ENCODE data around the gene ATXN10. TPM values are rescaled to one million over a fixed set of nuclear protein-coding genes. Genes with fewer than 3 reads are reported as not detected.

ATXN10 gene
- total RNA-seq, 1 donor from 2014 or later = 110 TPM

GRCh38 chr22:45871721-45872120 is 200.1 kb downstream of the ATXN10 start:
- no peaks in the 10 kb centered on the region for H3K4me1 Mint-ChIP-seq (ENCODE audit: low read depth)
- no peak overlapping the region for H3K27ac Mint-ChIP-seq
- H3K36me3 Mint-ChIP-seq (ENCODE audit: low read depth) = no peaks in the 10 kb centered on the region
- no peak overlapping the region for H3K4me3 Mint-ChIP-seq
- H3K27me3 Mint-ChIP-seq (ENCODE audit: insufficient read depth) = peaks cover 30% of the 10 kb centered on the region
- no peaks in the 10 kb centered on the region for H3K9me3 Mint-ChIP-seq
- DNase-seq (ENCODE audit: low spot score) = no peak
- intact Hi-C loops (cut with micrococcal nuclease) = no loop called here

- no peaks in the 10 kb centered on the region for H3K4me1 Mint-ChIP-seq (ENCODE audit: low read depth)
- H3K36me3 Mint-ChIP-seq (ENCODE audit: low read depth) = no peaks in the 10 kb centered on the region
- H3K27me3 Mint-ChIP-seq (ENCODE audit: insufficient read depth) = peaks cover 34% of the 10 kb centered on the region
- no peak for DNase-seq (ENCODE audit: low spot score)
- H3K4me3 Mint-ChIP-seq = no peak overlapping the region
- no peaks in the 10 kb centered on the region for H3K9me3 Mint-ChIP-seq
- intact Hi-C loops (cut with micrococcal nuclease) = no loop called here
- H3K27ac Mint-ChIP-seq = no peak overlapping the region
These were observed 201.1 kb downstream of the ATXN10 start for GRCh38 chr22:45872659-45873263.

GRCh38 chr22:45876136-45877035 is 204.8 kb downstream of the ATXN10 start:
- H3K4me3 Mint-ChIP-seq = no peak overlapping the region
- intact Hi-C loops (cut with micrococcal nuclease) = no loop called here
- no peaks in the 10 kb centered on the region for H3K4me1 Mint-ChIP-seq (ENCODE audit: low read depth)
- H3K27me3 Mint-ChIP-seq (ENCODE audit: insufficient read depth) = peaks cover 38% of the 10 kb centered on the region
- DNase-seq (ENCODE audit: low spot score) = no peak
- H3K27ac Mint-ChIP-seq = no peak overlapping the region
- no peaks in the 10 kb centered on the region for H3K36me3 Mint-ChIP-seq (ENCODE audit: low read depth)
- no peaks in the 10 kb centered on the region for H3K9me3 Mint-ChIP-seq

- no peaks in the 10 kb centered on the region for H3K36me3 Mint-ChIP-seq (ENCODE audit: low read depth)
- intact Hi-C loops (cut with micrococcal nuclease) = no loop called here
- no peak overlapping the region for H3K4me3 Mint-ChIP-seq
These were observed 205.4 kb downstream of the ATXN10 start for GRCh38 chr22:45877036-45877380.

GRCh38 chr22:45877651-45878050 is 206.0 kb downstream of the ATXN10 start:
- intact Hi-C loops (cut with micrococcal nuclease) = no loop called here
- DNase-seq (ENCODE audit: low spot score) = no peak
- Mint-ChIP-seq H3K4me1 (ENCODE audit: low read depth) (no peaks in the 10 kb centered on the region), H3K27me3 (ENCODE audit: insufficient read depth) (peaks cover 38% of the 10 kb centered on the region), H3K4me3 (no peak overlapping the region), H3K9me3 (no peaks in the 10 kb centered on the region), H3K27ac (no peak overlapping the region), H3K36me3 (ENCODE audit: low read depth) (no peaks in the 10 kb centered on the region)

More at GRCh38 chr22:45877036-45877380, 205.4 kb downstream of the ATXN10 start:
- H3K27me3 Mint-ChIP-seq (ENCODE audit: insufficient read depth) = peaks cover 38% of the 10 kb centered on the region
- H3K27ac Mint-ChIP-seq = no peak overlapping the region
- H3K9me3 Mint-ChIP-seq = no peaks in the 10 kb centered on the region
- no peak for DNase-seq (ENCODE audit: low spot score)
- no peaks in the 10 kb centered on the region for H3K4me1 Mint-ChIP-seq (ENCODE audit: low read depth)

- Mint-ChIP-seq H3K36me3 (ENCODE audit: low read depth) (no peaks in the 10 kb centered on the region), H3K9me3 (no peaks in the 10 kb centered on the region), H3K27me3 (ENCODE audit: insufficient read depth) (peaks cover 35% of the 10 kb centered on the region), H3K4me1 (ENCODE audit: low read depth) (no peaks in the 10 kb centered on the region), H3K27ac (no peak overlapping the region), H3K4me3 (no peak overlapping the region)
- DNase-seq (ENCODE audit: low spot score) = no peak
- intact Hi-C loops (cut with micrococcal nuclease) = no loop called here
These were observed 206.6 kb downstream of the ATXN10 start for GRCh38 chr22:45878051-45878781.

- intact Hi-C loops (cut with micrococcal nuclease) = no loop called here
These were observed 207.4 kb downstream of the ATXN10 start for GRCh38 chr22:45878901-45879551.

GRCh38 chr22:45879552-45879949 is 207.9 kb downstream of the ATXN10 start:
- H3K27me3 Mint-ChIP-seq (ENCODE audit: insufficient read depth) = peaks cover 33% of the 10 kb centered on the region
- H3K4me1 Mint-ChIP-seq (ENCODE audit: low read depth) = no peaks in the 10 kb centered on the region
- no peak overlapping the region for H3K27ac Mint-ChIP-seq
- DNase-seq (ENCODE audit: low spot score) = no peak
- intact Hi-C loops (cut with micrococcal nuclease) = no loop called here
- H3K36me3 Mint-ChIP-seq (ENCODE audit: low read depth) = no peaks in the 10 kb centered on the region
- no peak overlapping the region for H3K4me3 Mint-ChIP-seq
- H3K9me3 Mint-ChIP-seq = no peaks in the 10 kb centered on the region

More at GRCh38 chr22:45878901-45879551, 207.4 kb downstream of the ATXN10 start:
- H3K27ac Mint-ChIP-seq = no peak overlapping the region
- no peak overlapping the region for H3K4me3 Mint-ChIP-seq
- DNase-seq (ENCODE audit: low spot score) = no peak
- H3K9me3 Mint-ChIP-seq = no peaks in the 10 kb centered on the region
- no peaks in the 10 kb centered on the region for H3K36me3 Mint-ChIP-seq (ENCODE audit: low read depth)
- no peaks in the 10 kb centered on the region for H3K4me1 Mint-ChIP-seq (ENCODE audit: low read depth)
- peaks cover 33% of the 10 kb centered on the region for H3K27me3 Mint-ChIP-seq (ENCODE audit: insufficient read depth)

- H3K27ac Mint-ChIP-seq = no peak overlapping the region
- peaks cover 32% of the 10 kb centered on the region for H3K27me3 Mint-ChIP-seq (ENCODE audit: insufficient read depth)
- H3K4me3 Mint-ChIP-seq = no peak overlapping the region
- intact Hi-C loops (cut with micrococcal nuclease) = no loop called here
- DNase-seq (ENCODE audit: low spot score) = no peak
- H3K4me1 Mint-ChIP-seq (ENCODE audit: low read depth) = no peaks in the 10 kb centered on the region
- H3K9me3 Mint-ChIP-seq = no peaks in the 10 kb centered on the region
- no peaks in the 10 kb centered on the region for H3K36me3 Mint-ChIP-seq (ENCODE audit: low read depth)
These were observed 208.6 kb downstream of the ATXN10 start for GRCh38 chr22:45880091-45880715.

- no peak overlapping the region for H3K4me3 Mint-ChIP-seq
- peaks cover 28% of the 10 kb centered on the region for H3K27me3 Mint-ChIP-seq (ENCODE audit: insufficient read depth)
- intact Hi-C loops (cut with micrococcal nuclease) = no loop called here
- DNase-seq (ENCODE audit: low spot score) = no peak
- no peaks in the 10 kb centered on the region for H3K36me3 Mint-ChIP-seq (ENCODE audit: low read depth)
- H3K9me3 Mint-ChIP-seq = no peaks in the 10 kb centered on the region
- no peaks in the 10 kb centered on the region for H3K4me1 Mint-ChIP-seq (ENCODE audit: low read depth)
- H3K27ac Mint-ChIP-seq = no peak overlapping the region
These were observed 209.3 kb downstream of the ATXN10 start for GRCh38 chr22:45880716-45881523.

GRCh38 chr22:45881524-45881875 is 209.9 kb downstream of the ATXN10 start:
- Mint-ChIP-seq H3K36me3 (ENCODE audit: low read depth) (no peaks in the 10 kb centered on the region), H3K9me3 (no peaks in the 10 kb centered on the region), H3K27ac (no peak overlapping the region), H3K27me3 (ENCODE audit: insufficient read depth) (peaks cover 24% of the 10 kb centered on the region), H3K4me3 (no peak overlapping the region), H3K4me1 (ENCODE audit: low read depth) (no peaks in the 10 kb centered on the region)
- no peak for DNase-seq (ENCODE audit: low spot score)
- intact Hi-C loops (cut with micrococcal nuclease) = no loop called here
